ENCODE data around the gene NINL.

Gene NINL

GRCh38 chr20:25525295-25525694, 60.0 kb downstream of the NINL start:
- Mint-ChIP-seq H3K4me1 (no peaks in the 10 kb centered on the region), H3K36me3 (peaks cover 0 to under 1% of the 10 kb centered on the region in 2 donors), H3K27ac (no peak overlapping the region), H3K4me3 (no peak overlapping the region), H3K27me3 (peaks cover 6 to 10% of the 10 kb centered on the region in 2 donors), H3K9me3 (peaks cover 1 to 3% of the 10 kb centered on the region in 2 donors)
- ATAC-seq (replicated peaks) = no peak
- DNase-seq = no peak

GRCh38 chr20:25521382-25521781, 63.9 kb downstream of the NINL start:
- Mint-ChIP-seq H3K27ac (no peak overlapping the region), H3K9me3 (peaks cover 4 to 5% of the 10 kb centered on the region in 2 donors), H3K27me3 (peaks cover 6 to 10% of the 10 kb centered on the region in 2 donors), H3K36me3 (peaks cover 3 to 5% of the 10 kb centered on the region in 2 donors), H3K4me3 (no peak overlapping the region), H3K4me1 (no peaks in the 10 kb centered on the region)
- ATAC-seq (replicated peaks) (no peak), DNase-seq (no peak)

- Mint-ChIP-seq H3K4me3 (no peak overlapping the region), H3K36me3 (peaks cover 10 to 21% of the 10 kb centered on the region in 2 donors), H3K9me3 (peaks cover 28 to 42% of the 10 kb centered on the region in 2 donors), H3K27me3 (no peaks in the 10 kb centered on the region), H3K4me1 (no peaks in the 10 kb centered on the region), H3K27ac (no peak overlapping the region)
- DNase-seq (no peak), ATAC-seq (replicated peaks) (no peak)
These were observed 68.2 kb downstream of the NINL start for GRCh38 chr20:25517124-25517523.

- H3K27ac Mint-ChIP-seq = no peak overlapping the region
- H3K36me3 Mint-ChIP-seq = peaks cover 10 to 24% of the 10 kb centered on the region in 2 donors
- H3K4me1 Mint-ChIP-seq = no peaks in the 10 kb centered on the region
- no peak overlapping the region for H3K4me3 Mint-ChIP-seq
- ATAC-seq (replicated peaks) (no peak), DNase-seq (no peak)
- H3K27me3 Mint-ChIP-seq = peaks cover 0 to 3% of the 10 kb centered on the region in 2 donors
- H3K9me3 Mint-ChIP-seq = peaks cover 27 to 46% of the 10 kb centered on the region in 2 donors
These were observed 70.5 kb downstream of the NINL start for GRCh38 chr20:25514747-25515340.

GRCh38 chr20:25514195-25514594, 71.1 kb downstream of the NINL start:
- Mint-ChIP-seq H3K9me3 (peaks cover 27 to 46% of the 10 kb centered on the region in 2 donors), H3K27ac (no peak overlapping the region), H3K27me3 (peaks cover 0 to 4% of the 10 kb centered on the region in 2 donors), H3K36me3 (peaks cover 10 to 27% of the 10 kb centered on the region in 2 donors), H3K4me3 (no peak overlapping the region), H3K4me1 (no peaks in the 10 kb centered on the region)
- DNase-seq (no peak), ATAC-seq (replicated peaks) (no peak)

GRCh38 chr20:25512709-25513108, 72.6 kb downstream of the NINL start:
- ATAC-seq (replicated peaks) = no peak
- Mint-ChIP-seq H3K4me1 (no peaks in the 10 kb centered on the region), H3K36me3 (peaks cover 10 to 31% of the 10 kb centered on the region in 2 donors), H3K9me3 (peaks cover 31 to 46% of the 10 kb centered on the region in 2 donors), H3K4me3 (no peak overlapping the region), H3K27ac (no peak overlapping the region), H3K27me3 (peaks cover 0 to 8% of the 10 kb centered on the region in 2 donors)
- no peak for DNase-seq

GRCh38 chr20:25511183-25511582, 74.1 kb downstream of the NINL start:
- Mint-ChIP-seq H3K27me3 (peaks cover 0 to 8% of the 10 kb centered on the region in 2 donors), H3K4me1 (no peaks in the 10 kb centered on the region), H3K4me3 (no peak overlapping the region), H3K27ac (no peak overlapping the region), H3K9me3 (peaks cover 28 to 41% of the 10 kb centered on the region in 2 donors), H3K36me3 (peaks cover 7 to 26% of the 10 kb centered on the region in 2 donors)
- no peak for ATAC-seq (replicated peaks)
- no peak for DNase-seq

GRCh38 chr20:25510721-25511120, 74.6 kb downstream of the NINL start:
- H3K4me3 Mint-ChIP-seq = no peak overlapping the region
- H3K9me3 Mint-ChIP-seq = peaks cover 25 to 38% of the 10 kb centered on the region in 2 donors
- ATAC-seq (replicated peaks) (no peak), DNase-seq (no peak)
- peaks cover 0 to 8% of the 10 kb centered on the region in 2 donors for H3K27me3 Mint-ChIP-seq
- no peak overlapping the region for H3K27ac Mint-ChIP-seq
- H3K4me1 Mint-ChIP-seq = no peaks in the 10 kb centered on the region
- peaks cover 7 to 23% of the 10 kb centered on the region in 2 donors for H3K36me3 Mint-ChIP-seq

GRCh38 chr20:25510202-25510601, 75.1 kb downstream of the NINL start:
- Mint-ChIP-seq H3K9me3 (peaks cover 22 to 34% of the 10 kb centered on the region in 2 donors), H3K36me3 (peaks cover 4 to 19% of the 10 kb centered on the region in 2 donors)
- ATAC-seq (replicated peaks) = no peak

GRCh38 chr20:25509084-25509483, 76.2 kb downstream of the NINL start:
- no peak overlapping the region for H3K27ac Mint-ChIP-seq
- no peak for ATAC-seq (replicated peaks)
- H3K4me3 Mint-ChIP-seq = no peak overlapping the region

More at GRCh38 chr20:25510202-25510601, 75.1 kb downstream of the NINL start:
- H3K4me3 Mint-ChIP-seq = no peak overlapping the region
- no peaks in the 10 kb centered on the region for H3K4me1 Mint-ChIP-seq
- peaks cover 4 to 8% of the 10 kb centered on the region in 2 donors for H3K27me3 Mint-ChIP-seq
- no peak overlapping the region for H3K27ac Mint-ChIP-seq
- DNase-seq = no peak

GRCh38 chr20:25508083-25508770, 77.1 kb downstream of the NINL start:
- Mint-ChIP-seq H3K27ac (no peak overlapping the region), H3K36me3 (peaks cover 2 to 10% of the 10 kb centered on the region in 2 donors), H3K27me3 (peaks cover 8 to 13% of the 10 kb centered on the region in 2 donors), H3K4me3 (no peak overlapping the region), H3K9me3 (peaks cover 8 to 14% of the 10 kb centered on the region in 2 donors), H3K4me1 (no peaks in the 10 kb centered on the region)
- DNase-seq (no peak), ATAC-seq (replicated peaks) (no peak)

More at GRCh38 chr20:25509084-25509483, 76.2 kb downstream of the NINL start:
- Mint-ChIP-seq H3K36me3 (peaks cover 2 to 12% of the 10 kb centered on the region in 2 donors), H3K9me3 (peaks cover 13 to 23% of the 10 kb centered on the region in 2 donors), H3K4me1 (no peaks in the 10 kb centered on the region), H3K27me3 (peaks cover 8 to 13% of the 10 kb centered on the region in 2 donors)
- DNase-seq = no peak

- Mint-ChIP-seq H3K4me1 (no peaks in the 10 kb centered on the region), H3K27me3 (peaks cover 8 to 13% of the 10 kb centered on the region in 2 donors), H3K36me3 (peaks cover 2 to 10% of the 10 kb centered on the region in 2 donors), H3K4me3 (no peak overlapping the region), H3K9me3 (peaks cover 5 to 7% of the 10 kb centered on the region in 2 donors), H3K27ac (no peak overlapping the region)
- ATAC-seq (replicated peaks) = no peak
- DNase-seq = no peak
These were observed 77.8 kb downstream of the NINL start for GRCh38 chr20:25507385-25508082.

- no peak overlapping the region for H3K4me3 Mint-ChIP-seq
- ATAC-seq (replicated peaks) = no peak
- H3K36me3 Mint-ChIP-seq = peaks cover 0 to 6% of the 10 kb centered on the region in 2 donors
- peaks cover 4 to 13% of the 10 kb centered on the region in 2 donors for H3K27me3 Mint-ChIP-seq
- no peaks in the 10 kb centered on the region for H3K4me1 Mint-ChIP-seq
- no peak for DNase-seq
- no peak overlapping the region for H3K27ac Mint-ChIP-seq
- peaks cover 0 to 4% of the 10 kb centered on the region in 2 donors for H3K9me3 Mint-ChIP-seq
These were observed 80.8 kb downstream of the NINL start for GRCh38 chr20:25504366-25505135.

- DNase-seq (no peak), ATAC-seq (replicated peaks) (no peak)
- H3K4me1 Mint-ChIP-seq = no peaks in the 10 kb centered on the region
- H3K9me3 Mint-ChIP-seq = peaks cover 0 to 2% of the 10 kb centered on the region in 2 donors
- peaks cover 3 to 13% of the 10 kb centered on the region in 2 donors for H3K27me3 Mint-ChIP-seq
- H3K27ac Mint-ChIP-seq = no peak overlapping the region
- peaks cover 0 to 1% of the 10 kb centered on the region in 2 donors for H3K36me3 Mint-ChIP-seq
- no peak overlapping the region for H3K4me3 Mint-ChIP-seq
These were observed 81.4 kb downstream of the NINL start for GRCh38 chr20:25503936-25504335.

Data from stimulated activated naive B cell treated with anti-CD40 and anti-IgM and Interleukin-4, amounts not matched to agents 10 μg/mL and 1 μg/mL and 100 μg/mL, for 72 hours (primary cell).